ENCODE data around the gene CAMK1.
"Not testable (repeated sequence)": the region's sequence is repeated elsewhere in the genome, so short reads cannot be mapped to it uniquely, and the experiment has no call there.

The CAMK1 gene

GRCh38 chr3:9776896-9777693 is 7.3 kb upstream of the CAMK1 start:
- DNase-seq (ENCODE audit: low read depth in 2 of 2): no peak

DNA sequence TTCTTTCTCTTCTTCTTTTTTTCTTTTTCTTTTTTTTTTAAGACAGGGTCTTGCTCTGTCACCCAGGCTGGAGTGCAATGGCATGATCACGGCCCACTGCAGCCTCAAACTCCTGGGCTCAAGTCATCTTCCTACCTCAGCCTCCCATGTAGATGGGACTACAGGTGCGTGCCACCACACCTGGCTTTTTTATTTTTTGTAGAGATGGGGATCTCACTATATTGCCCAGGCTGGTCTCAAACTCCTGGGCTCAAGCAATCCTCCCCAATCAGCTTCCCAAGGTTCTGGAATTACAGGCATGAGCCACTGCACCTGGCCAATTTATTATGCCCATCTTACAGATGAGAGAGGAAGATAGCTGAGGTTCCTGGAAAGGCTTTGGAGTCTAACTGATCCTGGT is 1.3 kb upstream of the CAMK1 start:
- not testable (repeated sequence) for DNase-seq (ENCODE audit: low read depth in 2 of 2)

DNA sequence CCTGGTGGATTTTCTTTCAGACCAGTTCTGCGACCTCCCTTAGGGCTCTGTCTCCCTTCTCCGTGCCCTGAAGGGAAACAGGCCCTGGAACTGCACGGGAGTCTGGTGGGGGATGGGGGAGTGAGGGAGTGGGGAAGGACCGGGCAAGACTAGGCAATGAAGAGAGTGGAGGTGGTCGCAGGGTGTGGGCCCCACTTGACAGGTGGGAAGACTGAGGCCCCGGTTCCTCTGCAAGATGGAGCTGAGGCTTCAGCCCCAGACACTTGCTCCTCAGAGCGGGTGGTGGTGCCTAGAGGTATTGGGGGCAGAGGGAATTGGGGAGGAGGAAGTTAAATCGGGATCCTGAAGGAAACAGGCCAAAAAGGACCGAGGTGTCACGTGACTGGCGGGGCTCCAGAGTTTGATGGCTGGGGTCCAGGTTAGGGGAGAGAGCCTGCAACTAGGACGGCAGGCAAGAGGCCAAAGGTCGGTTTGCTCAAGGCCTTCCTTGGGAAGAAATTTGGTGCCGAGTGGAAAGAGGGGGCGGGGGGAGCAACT is 597 bp upstream of the CAMK1 start:
- DNase-seq (ENCODE audit: low read depth in 2 of 2): no peak

DNA sequence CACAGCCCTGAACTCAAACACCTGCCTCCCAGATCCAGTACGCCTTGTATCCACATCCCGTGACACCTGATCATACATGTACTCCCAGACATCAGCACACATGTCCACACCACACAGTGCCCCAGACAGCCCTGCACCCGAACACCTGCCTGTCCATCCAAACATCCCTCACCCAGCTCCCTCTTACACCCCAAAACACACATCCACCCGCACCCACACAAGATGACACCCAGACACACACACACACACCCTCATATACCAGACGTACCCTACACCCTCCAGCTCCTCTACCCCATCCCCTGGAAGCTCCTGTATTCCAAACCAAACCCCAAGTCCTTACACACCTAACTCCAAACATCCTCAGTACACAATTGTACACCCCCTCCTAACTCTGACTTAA is 735 bp downstream of the CAMK1 start:
- DNase-seq (ENCODE audit: low read depth in 2 of 2): no peak

- DNase-seq (ENCODE audit: low read depth in 2 of 2): no peak
Observed at GRCh38 chr3:9768141-9768775, 1.5 kb downstream of the CAMK1 start.

GRCh38 chr3:9767418-9767817 is 2.3 kb downstream of the CAMK1 start:
- DNase-seq (ENCODE audit: low read depth in 2 of 2): no peak

GRCh38 chr3:9765865-9766264 is 3.9 kb downstream of the CAMK1 start:
- DNase-seq (ENCODE audit: low read depth in 2 of 2): no peak

DNA sequence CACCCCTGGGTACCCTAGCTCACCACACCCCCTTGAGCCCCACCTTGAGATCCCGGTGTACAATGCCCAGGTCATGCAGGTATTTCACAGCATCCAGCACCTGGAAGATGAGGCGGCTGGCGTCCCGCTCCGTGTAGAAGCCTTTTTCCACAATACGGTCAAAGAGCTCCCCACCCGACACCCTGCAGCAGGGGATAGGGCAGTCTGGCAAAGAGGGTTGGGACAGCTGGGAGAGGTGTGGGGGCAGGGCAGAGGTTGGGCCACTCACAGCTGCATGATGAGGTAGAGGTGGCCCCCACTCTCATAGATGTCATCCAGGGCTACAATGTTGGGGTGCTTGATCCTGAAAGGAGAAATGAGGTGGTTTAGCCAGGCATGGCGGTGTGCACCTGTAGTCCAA is 6.9 kb downstream of the CAMK1 start:
- DNase-seq (ENCODE audit: low read depth in 2 of 2): no peak

GRCh38 chr3:9761919-9762318 is 7.8 kb downstream of the CAMK1 start:
- no peak for DNase-seq (ENCODE audit: low read depth in 2 of 2)

DNA sequence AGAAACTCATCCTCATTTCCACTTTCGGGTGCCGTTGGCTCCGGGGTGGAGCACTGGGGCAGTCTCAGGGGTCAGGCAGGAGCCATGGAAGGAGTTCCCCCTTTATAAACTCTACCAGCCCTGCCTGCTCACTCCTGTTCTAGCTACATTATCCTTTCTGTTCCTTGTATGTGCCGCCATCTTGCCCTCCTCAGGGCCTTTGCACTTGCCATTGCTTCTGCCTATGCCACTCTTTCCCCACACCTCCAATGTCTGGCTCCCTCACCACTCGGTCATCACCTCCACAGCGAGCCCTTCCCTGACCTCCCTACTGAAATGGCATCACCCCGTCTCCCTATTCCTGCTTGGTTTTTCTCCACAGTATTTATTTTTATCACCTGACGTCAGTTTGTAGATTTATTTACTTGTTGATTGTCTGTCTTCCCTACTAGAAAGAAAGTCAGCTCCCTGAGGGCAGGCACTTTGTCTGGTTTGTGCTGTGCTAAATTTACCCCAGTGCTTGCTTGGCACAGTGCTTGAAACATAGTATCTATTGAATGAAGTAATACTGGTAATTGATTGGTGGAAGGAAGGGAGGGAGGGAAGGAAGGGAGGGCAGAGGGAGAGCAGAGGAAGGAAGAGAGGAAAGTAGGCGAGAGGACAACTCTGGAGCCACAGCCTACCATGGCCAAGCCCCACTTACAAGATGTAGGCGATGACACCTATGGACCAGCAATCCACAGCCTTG is 8.8 kb downstream of the CAMK1 start:
- no peak for DNase-seq (ENCODE audit: low read depth in 2 of 2)

DNA sequence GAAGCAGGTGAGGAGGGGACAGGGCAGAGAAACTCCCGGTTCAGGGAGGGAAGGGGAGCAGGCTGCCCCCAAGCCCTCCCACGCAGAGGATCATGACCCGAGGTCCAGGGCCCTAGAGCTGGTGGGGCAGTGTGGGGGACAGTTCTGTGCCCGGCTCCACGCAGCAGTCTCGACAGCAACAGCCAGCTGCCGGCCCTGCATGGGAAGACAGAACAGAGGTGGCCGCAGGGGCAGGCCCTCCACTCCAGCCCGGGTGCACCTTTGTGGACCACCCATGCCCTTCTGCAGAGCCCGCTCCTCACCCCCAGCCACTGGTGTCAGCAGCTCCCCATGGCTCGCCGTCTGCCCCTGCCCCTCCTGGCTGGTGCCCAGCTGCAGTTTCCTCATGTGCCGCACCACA is 12.3 kb downstream of the CAMK1 start:
- no peak for DNase-seq (ENCODE audit: low read depth in 2 of 2)

- no peak for DNase-seq (ENCODE audit: low read depth in 2 of 2)
Observed at GRCh38 chr3:9754678-9755077, 15.1 kb downstream of the CAMK1 start.

DNA sequence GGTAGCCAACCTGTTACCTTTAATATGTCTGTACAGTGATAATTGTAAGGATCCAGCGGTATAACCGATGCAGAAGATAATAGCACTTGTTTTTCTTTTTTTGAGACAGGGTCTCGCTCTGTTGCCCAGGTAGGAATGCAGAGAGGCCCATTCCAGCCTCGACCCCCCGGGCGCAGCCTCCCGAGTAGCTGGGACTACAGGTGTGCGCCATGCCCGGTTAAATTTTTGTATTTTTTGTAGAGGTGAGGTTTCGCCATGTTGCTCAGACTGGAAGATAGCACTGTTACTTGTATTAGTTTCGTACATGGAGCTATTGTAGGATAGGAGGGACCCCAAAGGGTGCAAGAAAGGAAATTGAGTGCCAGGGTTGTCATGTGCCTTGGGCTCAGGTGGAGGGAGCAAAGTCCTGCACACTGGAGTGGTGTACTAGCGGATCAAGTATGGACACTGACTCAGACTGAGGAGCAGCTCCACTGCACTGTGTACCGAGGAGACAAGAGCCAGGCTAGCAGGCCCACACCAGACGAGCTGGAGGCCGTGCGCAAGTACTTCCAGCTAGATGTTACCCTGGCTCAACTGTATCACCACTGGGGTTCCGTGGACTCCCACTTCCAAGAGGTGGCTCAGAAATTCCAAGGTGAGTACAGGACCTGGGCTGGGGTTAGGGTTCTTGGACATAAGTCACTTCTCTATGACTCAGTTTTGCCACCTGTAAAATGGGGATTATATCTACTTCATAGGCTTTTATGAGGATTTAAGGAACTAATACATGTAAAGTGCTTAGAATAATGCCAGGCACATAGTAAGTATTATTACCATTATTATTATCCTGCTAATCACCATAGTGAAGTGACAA is 19.0 kb downstream of the CAMK1 start:
- DNase-seq (ENCODE audit: low read depth in 2 of 2): no peak

GRCh38 chr3:9749645-9750555 is 19.8 kb downstream of the CAMK1 start, which contains the start of gene OGG1:
Gene OGG1, plus strand, starts transcription at chr3:9749952. Its CDS starts 335 bp downstream, at chr3:9750287.
- DNase-seq (ENCODE audit: low read depth in 2 of 2): peak; percentile 97

DNA sequence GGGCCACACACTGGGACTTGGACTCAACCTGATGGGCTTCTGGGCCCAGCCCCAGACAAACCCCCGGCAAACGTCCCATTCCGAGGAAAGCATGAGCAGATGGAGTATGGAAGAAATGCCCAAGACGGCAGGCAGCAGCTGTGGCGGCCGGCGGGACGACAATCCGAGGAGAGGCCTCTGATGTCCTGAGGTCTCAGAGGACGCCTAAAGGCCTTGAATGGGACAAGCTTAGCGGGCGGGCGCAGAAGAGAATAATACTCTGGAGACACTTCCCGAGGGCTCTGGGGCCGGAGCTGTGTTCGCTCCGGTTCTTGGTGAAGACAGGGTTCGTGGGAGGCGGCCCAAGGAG is 20.5 kb downstream of the CAMK1 start:
- no peak for DNase-seq (ENCODE audit: low read depth in 2 of 2)

GRCh38 chr3:9748031-9748430 is 21.7 kb downstream of the CAMK1 start:
- DNase-seq (ENCODE audit: low read depth in 2 of 2): no peak

DNA sequence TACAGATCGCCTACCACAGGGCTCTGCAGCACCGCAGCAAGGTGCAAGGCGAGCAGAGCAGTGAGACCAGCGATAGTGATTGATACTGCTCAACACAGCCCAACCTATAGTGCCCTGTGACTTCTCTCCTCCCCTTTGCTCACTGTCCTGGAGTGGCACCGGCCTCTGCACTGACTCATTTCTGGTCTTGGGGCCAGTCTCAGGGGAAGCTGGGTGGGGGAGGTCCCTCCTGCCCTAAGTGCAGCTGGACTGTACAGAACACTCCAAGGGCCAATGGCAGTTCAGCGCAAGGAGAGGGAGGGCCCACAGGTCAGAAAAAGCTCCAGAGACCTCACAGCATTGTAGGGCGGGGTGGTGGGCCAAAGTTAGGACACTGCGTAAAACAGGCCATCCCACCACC is 22.5 kb downstream of the CAMK1 start:
- DNase-seq (ENCODE audit: low read depth in 2 of 2): no peak

DNA sequence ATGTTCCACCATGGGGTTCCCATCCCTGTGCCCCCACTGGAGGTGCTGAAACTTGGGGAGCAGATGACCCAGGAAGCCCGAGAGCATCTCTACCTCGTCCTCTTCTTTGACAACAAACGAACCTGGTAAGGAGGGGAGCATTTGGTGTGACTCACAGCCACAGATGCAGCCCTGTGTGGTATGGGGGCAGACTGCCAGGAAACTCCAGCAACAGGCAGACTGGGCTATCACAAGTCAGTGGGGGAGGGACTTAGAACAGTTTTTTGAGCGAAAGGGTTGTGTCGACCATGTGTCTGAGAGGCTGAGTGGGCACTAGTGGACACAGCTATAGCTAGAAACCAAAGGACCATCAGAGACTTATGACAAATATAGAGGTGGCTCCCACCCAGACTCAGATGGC is 23.4 kb downstream of the CAMK1 start:
- DNase-seq (ENCODE audit: low read depth in 2 of 2): peak; percentile 45 to 59

DNA sequence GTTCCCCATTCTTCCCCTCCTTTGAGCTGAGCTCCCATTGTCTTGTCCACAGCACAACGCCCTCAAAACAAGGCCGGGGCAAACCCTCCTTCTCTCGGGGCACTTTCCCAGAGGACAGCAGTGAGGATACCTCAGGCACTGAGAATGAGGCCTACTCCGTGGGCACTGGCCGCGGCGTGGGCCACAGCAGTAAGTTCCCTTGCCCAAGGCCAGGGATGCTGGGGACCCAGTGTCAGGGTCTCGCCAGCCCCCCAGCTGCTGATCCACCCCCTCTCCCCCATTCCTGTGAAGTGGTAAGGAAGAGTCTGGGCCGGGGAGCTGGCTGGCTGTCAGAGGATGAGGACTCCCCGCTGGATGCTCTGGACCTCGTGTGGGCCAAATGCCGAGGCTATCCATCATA is 24.2 kb downstream of the CAMK1 start:
- no peak for DNase-seq (ENCODE audit: low read depth in 2 of 2)

DNA sequence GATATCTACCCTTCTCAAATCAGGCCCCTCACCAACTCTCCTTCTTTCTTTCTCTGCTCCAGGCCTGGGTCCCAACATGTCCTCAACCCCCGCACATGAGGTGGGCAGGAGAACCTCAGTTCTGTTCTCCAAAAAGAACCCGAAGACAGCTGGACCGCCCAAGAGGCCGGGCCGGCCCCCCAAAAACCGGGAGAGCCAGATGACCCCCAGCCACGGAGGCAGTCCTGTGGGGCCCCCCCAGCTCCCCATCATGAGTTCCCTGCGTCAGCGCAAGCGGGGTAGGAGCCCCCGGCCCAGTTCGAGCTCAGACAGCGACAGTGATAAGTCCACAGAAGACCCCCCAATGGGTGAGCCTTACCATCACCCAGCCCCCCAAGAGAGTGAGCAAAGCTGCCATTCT is 25.6 kb downstream of the CAMK1 start:
- no peak for DNase-seq (ENCODE audit: low read depth in 2 of 2)

DNA sequence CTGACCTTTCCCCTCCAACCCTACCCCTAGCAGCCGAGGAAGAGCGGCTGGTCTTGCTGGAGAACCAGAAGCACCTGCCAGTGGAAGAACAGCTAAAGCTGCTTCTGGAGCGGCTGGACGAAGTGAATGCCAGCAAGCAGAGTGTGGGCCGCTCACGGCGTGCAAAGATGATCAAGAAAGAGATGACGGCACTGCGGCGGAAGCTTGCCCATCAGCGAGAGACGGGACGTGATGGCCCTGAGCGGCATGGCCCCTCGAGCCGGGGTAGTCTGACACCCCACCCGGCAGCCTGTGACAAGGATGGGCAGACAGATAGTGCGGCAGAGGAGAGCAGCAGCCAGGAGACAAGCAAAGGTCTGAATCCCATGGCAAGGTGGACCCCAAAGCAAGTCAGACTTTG is 26.2 kb downstream of the CAMK1 start:
- DNase-seq (ENCODE audit: low read depth in 2 of 2): no peak

All from fibroblast of skin of left biceps (primary cell).